HCEC 1CT (cell line): ENCODE results near the gene CNTN2.

Experiments
- DNase-seq: peaks from one replicate; pipeline ENCODE4 v3.0.0-alpha.2; 2017

The CNTN2 gene

GRCh38 chr1:205056188-205056611, 13.2 kb downstream of the CNTN2 start:
- DNase-seq = no peak

DNA sequence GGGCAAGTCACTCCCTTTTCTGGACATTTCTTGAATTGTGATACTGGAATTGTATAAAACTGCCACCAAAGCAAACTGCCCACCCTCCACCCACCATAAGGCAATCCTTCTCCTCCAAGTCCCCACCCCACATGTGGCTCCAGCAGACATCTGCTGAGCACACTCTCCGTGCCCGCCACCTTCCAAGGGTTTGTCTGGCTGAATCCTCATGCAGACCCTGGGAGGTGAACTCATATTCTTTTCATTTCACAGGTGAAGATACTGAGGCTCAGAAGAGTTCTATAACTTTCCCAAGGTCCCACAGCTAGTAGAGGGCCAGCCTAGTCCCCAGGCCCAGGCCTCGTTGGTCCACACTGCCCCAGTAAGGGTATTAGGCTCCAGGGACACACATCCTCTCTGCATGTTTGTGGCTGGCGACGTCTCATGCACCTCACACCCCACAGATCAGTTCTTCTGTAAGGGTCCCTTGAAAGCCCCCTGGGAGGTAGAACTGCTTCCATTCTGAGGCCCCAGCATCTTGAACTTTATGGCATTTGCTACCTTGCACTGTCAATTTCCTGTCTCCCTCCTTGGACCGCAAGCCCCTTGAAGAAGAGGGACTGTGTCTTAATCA, 14.1 kb downstream of the CNTN2 start:
- no peak for DNase-seq

GRCh38 chr1:205057808-205058575, 15.0 kb downstream of the CNTN2 start:
- no peak for DNase-seq

DNA sequence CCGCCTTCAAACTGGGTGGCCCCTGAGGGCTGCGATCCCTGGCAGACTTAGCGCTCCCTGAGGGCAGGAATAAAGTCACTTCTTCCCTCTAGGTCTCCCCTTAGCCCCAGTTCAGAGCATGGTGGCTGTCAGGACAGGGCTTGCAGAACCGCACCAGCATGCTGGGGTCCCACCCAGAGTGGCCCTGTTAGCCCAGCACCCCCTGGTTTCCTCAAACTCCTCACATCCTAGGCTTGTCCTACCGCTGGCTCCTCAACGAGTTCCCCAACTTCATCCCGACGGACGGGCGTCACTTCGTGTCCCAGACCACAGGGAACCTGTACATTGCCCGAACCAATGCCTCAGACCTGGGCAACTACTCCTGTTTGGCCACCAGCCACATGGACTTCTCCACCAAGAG, 15.8 kb downstream of the CNTN2 start:
- DNase-seq = no peak

- DNase-seq = no peak
Measured at GRCh38 chr1:205059660-205060059, 16.6 kb downstream of the CNTN2 start.

DNA sequence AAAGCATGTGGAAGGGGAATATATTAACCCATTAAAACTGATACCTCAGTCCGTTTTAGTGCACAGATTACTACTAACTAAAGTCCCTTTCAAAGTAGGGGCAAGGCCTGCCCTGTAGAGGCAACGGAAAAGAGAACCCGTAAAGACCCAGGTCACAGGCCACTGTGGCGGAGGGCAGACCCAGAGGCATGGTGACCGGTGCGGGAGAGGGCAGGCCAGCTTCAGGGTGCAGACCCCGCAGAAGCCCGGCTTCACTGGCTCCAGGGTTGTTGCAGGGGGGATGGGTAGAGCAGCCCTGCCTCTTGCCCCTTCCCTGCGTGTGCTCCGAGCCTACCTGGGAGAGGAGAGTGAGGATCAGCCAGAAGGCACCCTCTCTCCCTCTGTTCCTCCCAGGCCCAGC, 17.7 kb downstream of the CNTN2 start:
- DNase-seq = no peak

DNA sequence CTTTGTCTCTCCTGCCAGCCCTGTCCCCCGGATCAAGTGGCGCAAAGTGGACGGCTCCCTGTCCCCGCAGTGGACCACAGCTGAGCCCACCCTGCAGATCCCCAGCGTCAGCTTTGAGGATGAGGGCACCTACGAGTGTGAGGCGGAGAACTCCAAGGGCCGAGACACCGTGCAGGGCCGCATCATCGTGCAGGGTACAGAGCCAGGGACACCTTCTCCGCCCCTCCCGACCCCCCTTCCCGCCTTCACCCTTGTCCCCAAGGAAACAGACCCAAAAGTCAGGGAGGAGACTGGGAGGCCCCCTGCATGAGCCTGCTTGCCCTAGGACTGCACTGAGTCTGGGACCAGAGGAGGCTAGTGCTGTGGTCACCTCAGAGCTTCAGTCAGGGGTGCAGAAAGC, 18.2 kb downstream of the CNTN2 start:
- no peak for DNase-seq

DNA sequence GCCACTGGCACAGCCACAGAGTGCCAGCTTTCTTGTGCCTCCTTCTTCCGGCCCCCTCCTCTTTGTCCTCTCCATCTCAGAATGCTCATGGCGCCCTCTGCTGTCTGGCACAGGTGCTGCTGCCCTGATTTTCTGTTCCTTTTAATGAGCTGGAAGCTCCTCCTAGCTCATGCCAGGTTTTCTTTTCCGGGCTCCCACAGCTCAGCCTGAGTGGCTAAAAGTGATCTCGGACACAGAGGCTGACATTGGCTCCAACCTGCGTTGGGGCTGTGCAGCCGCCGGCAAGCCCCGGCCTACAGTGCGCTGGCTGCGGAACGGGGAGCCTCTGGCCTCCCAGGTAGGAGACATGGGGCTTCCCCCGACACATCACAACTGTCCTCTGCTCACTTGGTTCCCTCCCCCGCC, 18.7 kb downstream of the CNTN2 start:
- DNase-seq = peak; percentile 42

- DNase-seq = no peak
Measured at GRCh38 chr1:205062319-205062718, 19.3 kb downstream of the CNTN2 start.

DNA sequence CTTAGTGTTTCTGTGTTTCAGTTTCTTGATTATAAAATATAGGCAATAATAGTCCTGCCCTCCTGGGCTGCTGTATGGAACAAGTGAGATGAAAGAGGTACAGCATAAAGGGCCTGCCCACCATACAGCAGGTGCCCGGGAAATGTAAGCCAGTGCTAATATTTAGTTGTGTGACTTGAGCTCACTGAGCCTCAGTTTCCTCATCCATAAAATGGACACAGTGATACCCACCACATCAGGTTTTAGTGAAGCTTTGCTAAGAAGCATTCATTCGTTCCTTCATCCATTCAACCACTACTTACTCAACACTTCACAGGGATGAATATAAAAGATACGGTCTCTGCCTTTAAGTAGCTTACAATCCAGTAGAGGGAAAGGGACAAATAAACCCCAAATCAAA, 19.9 kb downstream of the CNTN2 start:
- no peak for DNase-seq

DNA sequence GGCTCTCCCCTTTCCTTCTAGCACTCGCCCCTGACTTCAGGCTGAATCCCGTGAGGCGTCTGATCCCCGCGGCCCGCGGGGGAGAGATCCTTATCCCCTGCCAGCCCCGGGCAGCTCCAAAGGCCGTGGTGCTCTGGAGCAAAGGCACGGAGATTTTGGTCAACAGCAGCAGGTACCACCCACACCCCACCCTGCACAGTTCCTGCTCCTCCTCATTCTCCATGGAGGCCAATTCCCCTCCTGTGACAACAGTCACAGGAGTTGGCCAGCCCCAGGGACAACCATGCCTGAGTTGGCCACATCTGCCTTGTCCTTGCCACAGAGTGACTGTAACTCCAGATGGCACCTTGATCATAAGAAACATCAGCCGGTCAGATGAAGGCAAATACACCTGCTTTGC, 21.3 kb downstream of the CNTN2 start:
- DNase-seq = no peak

DNA sequence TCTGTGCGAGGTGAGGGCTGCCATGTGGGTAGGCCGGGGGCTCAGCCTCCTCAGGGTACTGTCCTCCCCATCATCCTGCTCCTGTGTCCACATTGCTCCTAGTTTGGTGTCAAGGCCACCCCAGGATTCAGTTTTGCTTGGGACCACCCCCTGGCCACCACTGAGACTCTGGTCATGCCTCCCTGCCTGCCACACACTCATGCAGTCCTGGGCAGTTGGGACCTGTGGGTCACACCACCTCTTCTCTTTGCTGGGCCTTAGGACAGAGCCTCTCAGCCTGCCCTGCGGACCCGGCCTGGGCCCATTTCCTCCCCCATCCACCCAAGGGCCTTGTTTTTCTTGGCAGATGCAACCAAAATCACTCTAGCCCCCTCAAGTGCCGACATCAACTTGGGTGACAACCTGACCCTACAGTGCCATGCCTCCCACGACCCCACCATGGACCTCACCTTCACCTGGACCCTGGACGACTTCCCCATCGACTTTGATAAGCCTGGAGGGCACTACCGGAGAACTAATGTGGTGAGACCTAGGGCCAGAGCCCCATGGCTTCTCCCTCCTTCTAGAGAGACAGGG, 21.8 kb downstream of the CNTN2 start:
- DNase-seq = no peak

DNA sequence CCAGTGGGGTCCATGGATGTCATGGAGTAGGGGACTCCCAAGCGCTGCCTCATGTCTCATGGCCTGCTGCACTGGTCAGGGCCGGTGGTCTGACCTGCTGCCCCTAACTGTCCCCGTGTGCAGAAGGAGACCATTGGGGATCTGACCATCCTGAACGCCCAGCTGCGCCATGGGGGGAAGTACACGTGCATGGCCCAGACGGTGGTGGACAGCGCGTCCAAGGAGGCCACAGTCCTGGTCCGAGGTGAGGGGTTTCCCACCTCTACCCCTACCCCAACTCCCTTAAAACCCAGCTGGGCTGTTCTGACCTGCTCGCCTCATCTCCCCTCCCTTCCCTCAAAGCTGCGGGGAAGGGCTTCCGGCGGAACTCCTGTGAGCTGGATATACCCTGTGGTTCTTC, 22.7 kb downstream of the CNTN2 start:
- no peak for DNase-seq

DNA sequence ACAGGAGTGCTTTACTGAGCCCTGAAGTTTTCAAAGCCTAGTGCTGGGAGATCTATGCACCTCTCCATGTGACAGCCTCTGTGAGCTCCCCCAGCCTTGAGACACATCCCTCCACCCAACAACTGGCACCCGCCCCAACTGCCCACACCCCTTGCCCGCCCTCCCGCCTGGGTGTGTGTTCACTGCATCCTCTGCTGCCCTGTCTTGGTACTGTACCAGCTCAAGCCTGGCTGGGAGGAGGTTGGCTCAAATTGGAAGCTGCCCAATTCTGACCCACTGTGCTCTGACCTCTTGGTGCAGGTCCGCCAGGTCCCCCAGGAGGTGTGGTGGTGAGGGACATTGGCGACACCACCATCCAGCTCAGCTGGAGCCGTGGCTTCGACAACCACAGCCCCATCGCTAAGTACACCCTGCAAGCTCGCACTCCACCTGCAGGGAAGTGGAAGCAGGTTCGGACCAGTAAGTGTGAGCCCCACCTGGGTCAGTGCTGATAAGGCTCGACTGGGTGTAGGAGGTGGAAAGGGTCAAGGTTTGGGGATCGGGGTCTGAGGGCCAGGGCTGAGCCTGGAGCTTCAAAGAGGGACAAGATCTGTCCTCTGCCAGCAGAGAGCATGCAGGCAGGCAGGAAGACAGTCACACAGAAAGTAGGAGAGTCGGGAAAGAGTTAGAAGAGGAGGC, 23.3 kb downstream of the CNTN2 start:
- no peak for DNase-seq

- no peak for DNase-seq
Measured at GRCh38 chr1:205067031-205067430, 24.0 kb downstream of the CNTN2 start.

- no peak for DNase-seq
Measured at GRCh38 chr1:205068001-205068400, 25.0 kb downstream of the CNTN2 start.

DNA sequence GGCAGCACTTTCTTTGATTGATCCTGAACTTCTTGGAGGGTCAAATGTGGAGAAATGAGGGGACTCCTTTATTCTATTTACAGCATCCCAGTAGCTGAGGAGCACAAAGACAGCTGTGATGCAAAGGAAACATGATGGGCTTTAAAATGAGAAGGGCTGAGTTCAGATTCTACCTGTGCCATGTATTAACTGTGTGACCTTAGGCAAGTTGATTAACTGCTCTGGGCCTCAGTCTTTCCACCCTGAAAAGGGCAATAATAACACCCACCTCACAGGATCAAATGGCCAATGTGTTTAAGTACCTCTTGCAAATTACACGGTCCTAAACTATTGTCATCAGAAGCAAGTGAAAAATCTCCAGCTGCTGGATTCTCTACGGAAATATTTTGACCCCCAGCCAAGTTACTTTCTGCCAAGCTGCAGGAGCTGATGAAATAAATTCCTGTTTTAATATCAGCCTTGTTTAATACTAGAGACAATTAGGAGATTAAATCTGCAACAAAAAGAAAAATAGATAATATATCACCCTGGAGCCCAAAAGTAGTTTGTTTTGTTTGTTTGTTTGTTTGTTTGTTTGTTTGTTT, 25.5 kb downstream of the CNTN2 start:
- DNase-seq = no peak

DNA sequence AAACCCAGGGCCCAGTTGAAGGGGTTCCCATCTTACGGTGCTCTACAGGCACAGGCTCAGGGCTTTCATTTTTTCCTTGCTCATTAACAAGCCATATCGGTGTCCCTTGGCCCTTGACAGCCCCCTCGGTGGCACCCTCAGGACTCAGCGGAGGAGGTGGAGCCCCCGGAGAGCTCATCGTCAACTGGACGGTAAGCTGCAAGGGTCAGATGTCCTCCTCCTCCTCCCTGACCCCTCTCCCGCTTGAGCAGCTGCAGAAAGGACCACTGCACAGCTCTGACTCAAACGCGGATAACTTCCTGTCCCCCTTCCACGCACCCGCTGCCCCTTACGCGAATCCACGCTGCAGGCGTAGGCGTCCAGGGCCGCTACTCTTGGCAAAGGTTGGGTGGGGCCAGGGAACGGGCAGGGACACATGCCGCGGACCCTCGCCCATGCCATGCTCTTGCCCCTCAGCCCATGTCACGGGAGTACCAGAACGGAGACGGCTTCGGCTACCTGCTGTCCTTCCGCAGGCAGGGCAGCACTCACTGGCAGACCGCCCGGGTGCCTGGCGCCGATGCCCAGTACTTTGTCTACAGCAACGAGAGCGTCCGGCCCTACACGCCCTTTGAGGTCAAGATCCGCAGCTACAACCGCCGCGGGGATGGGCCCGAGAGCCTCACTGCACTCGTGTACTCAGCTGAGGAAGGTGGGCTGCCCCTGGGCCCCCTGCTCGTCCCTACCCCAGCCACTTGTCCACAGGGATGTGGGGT, 26.5 kb downstream of the CNTN2 start:
- no peak for DNase-seq

DNA sequence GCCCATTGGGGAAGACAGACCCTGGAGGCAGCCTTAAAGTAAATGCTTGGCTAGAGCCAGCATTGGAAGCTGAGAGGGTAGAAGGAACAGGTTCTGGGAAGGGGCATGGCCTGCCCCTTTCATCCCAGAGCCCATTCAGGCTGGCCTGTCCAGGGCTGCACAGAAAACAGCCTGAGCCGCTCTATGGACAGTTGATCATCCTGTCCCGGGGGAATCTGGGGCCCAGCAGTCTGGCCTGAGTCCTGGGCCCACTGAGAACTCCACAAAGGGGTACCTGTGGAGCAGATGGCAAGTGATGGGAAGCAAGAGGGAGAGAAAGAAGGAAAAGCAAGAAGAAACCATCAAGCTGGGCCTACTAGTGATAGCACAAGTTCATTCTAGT, 28.0 kb downstream of the CNTN2 start:
- DNase-seq = no peak

DNA sequence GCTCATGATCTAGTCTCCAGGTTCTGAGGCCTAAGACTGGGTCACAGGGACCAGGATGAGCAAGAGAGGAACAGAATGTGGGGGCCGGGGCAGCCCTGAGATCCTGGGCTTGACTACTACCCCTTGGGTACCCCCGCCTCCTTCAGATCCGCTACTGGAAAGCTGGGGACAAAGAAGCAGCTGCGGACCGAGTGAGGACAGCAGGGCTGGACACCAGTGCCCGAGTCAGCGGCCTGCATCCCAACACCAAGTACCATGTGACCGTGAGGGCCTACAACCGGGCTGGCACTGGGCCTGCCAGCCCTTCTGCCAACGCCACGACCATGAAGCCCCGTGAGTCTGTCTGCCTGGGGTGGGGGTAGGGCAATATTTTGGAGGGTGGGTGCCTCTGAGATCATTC, 28.8 kb downstream of the CNTN2 start:
- DNase-seq = no peak

GRCh38 chr1:205072286-205072685, 29.3 kb downstream of the CNTN2 start:
- no peak for DNase-seq

GRCh38 chr1:205072881-205073280, 29.9 kb downstream of the CNTN2 start:
- DNase-seq = no peak

DNA sequence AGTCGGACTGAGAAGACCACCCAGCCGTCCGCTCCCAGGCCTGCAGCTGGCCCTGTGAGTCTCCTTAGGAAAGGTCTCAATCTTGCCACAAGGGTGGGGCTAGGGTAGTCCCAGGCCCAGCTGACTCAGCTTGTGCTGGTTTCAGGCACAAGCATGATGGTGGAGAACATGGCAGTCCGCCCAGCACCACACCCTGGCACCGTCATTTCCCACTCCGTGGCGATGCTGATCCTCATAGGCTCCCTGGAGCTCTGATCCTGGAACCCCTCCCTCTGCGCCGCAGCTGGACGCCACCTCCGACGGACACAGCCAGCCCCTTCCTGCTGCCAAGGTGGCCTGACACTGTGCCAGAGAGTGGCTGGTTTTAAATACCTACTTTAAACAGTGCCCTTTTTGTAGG, 30.5 kb downstream of the CNTN2 start:
- DNase-seq = no peak
